Mesendoderm (in vitro differentiated cells): ENCODE results near the gene KCNJ9.
A peak's percentile ranks its signal among the peaks of the same experiment; 100 is the strongest.

ENCODE experiments used
- DNase-seq: peaks from one replicate; pipeline ENCODE4 v3.0.0; 2013
- H2AK5ac ChIP-seq: 2 replicates; pipeline ENCODE4 v1.6.1; 2013; ENCODE audit warnings: low read length, inconsistent platforms
- H2BK120ac ChIP-seq: 2 replicates; pipeline ENCODE4 v1.6.1; 2013; ENCODE audit warnings: low read depth, mild to moderate bottlenecking, low read length, moderate library complexity, mixed read lengths
- H2BK15ac ChIP-seq: replicated peaks from 2 replicates; pipeline ENCODE4 v1.6.1; 2013; ENCODE audit warnings: low read depth, mild to moderate bottlenecking, moderate library complexity
- H2BK5ac ChIP-seq: 2 replicates; pipeline ENCODE4 v1.6.1; 2013; ENCODE audit warnings: low read length, inconsistent platforms
- H3K18ac ChIP-seq: 2 replicates; pipeline ENCODE4 v1.6.1; 2013; ENCODE audit warnings: mild to moderate bottlenecking, low read length, mixed read lengths
- H3K23ac ChIP-seq: one replicate; pipeline ENCODE4 v1.6.1; 2013; ENCODE audit warnings: low read length
- H3K27ac ChIP-seq: 2 replicates; pipeline ENCODE4 v1.5.1; 2013; ENCODE audit warnings: low read depth, mild to moderate bottlenecking, inconsistent platforms, low read length, moderate library complexity
- H3K27me3 ChIP-seq: 2 replicates; pipeline ENCODE4 v1.6.1; 2013; ENCODE audit warnings: low read length, control low read depth, mild to moderate bottlenecking, inconsistent platforms; ENCODE audit not compliant: insufficient read depth, poor library complexity
- H3K36me3 ChIP-seq: 2 replicates; pipeline ENCODE4 v1.6.1; 2013; ENCODE audit warnings: low read length, inconsistent platforms; ENCODE audit not compliant: control insufficient read depth, insufficient read depth
- H3K4ac ChIP-seq: one replicate; pipeline ENCODE4 v1.6.1; 2013; ENCODE audit warnings: low read depth, mild to moderate bottlenecking, low read length, moderate library complexity
- H3K4me1 ChIP-seq: 2 replicates; pipeline ENCODE4 v1.6.1; 2013; ENCODE audit warnings: low read depth, low read length, inconsistent platforms; ENCODE audit not compliant: control insufficient read depth
- H3K4me2 ChIP-seq: 2 replicates; pipeline ENCODE4 v1.6.1; 2013; ENCODE audit warnings: low read length
- H3K4me3 ChIP-seq: 2 replicates; pipeline ENCODE4 v1.5.1; 2013; ENCODE audit warnings: mild to moderate bottlenecking, low read length
- H3K56ac ChIP-seq: one replicate; pipeline ENCODE4 v1.6.1; 2013; ENCODE audit warnings: low read length
- H3K79me1 ChIP-seq: 2 replicates; pipeline ENCODE4 v1.6.1; 2013; ENCODE audit warnings: low read length, inconsistent platforms
- H3K79me2 ChIP-seq: 2 replicates; pipeline ENCODE4 v1.6.1; 2013; ENCODE audit warnings: mild to moderate bottlenecking, low read length; ENCODE audit not compliant: control insufficient read depth, insufficient read depth
- H3K9ac ChIP-seq: 2 replicates; pipeline ENCODE4 v1.6.1; 2013; ENCODE audit warnings: low read length, inconsistent platforms
- H4K5ac ChIP-seq: one replicate; pipeline ENCODE4 v1.6.1; 2013; ENCODE audit warnings: low read length
- H4K8ac ChIP-seq: one replicate; pipeline ENCODE4 v1.6.1; 2013; ENCODE audit warnings: low read depth, mild to moderate bottlenecking, control low read depth, low read length, moderate library complexity
- WGBS: extraction: QIAGEN DNeasy Blood & Tissue Kit; methylation state at CpG from one replicate; pipeline ENCODE4 v1.1.7; 2013; ENCODE audit warnings: low lambda C conversion rate, missing lambda C conversion rate; ENCODE audit not compliant: insufficient coverage; ENCODE audit errors: extremely low coverage; 5-methylcytosine and 5-hydroxymethylcytosine counted together

KCNJ9 gene

GRCh38 chr1:160080381-160081100, 797 bp upstream of the KCNJ9 start:
- no peak for DNase-seq
- Histone ChIP-seq H2BK120ac (no peak overlapping the region), H2BK15ac (no peak overlapping the region), H3K9ac (no peak overlapping the region), H3K27ac (no peak overlapping the region), H3K36me3 (no peaks in the 10 kb centered on the region), H2BK5ac (no peak overlapping the region), H3K18ac (no peak overlapping the region), H3K79me2 (no peaks in the 10 kb centered on the region), H3K4me2 (no peak overlapping the region), H3K4me3 (no peak overlapping the region), H3K27me3 (peaks cover 3% of the 10 kb centered on the region), H3K79me1 (no peaks in the 10 kb centered on the region), H3K4me1 (no peaks in the 10 kb centered on the region), H3K4ac (no peak overlapping the region), H2AK5ac (no peak overlapping the region), H3K56ac (no peak overlapping the region), H4K5ac (no peak overlapping the region), H3K23ac (no peak overlapping the region), H4K8ac (no peak overlapping the region)
- no CpG with 5 or more reads among the region's 6 CpGs for WGBS

GRCh38 chr1:160082487-160082886, 1.1 kb downstream of the KCNJ9 start:
- Histone ChIP-seq H4K5ac (no peak overlapping the region), H2AK5ac (no peak overlapping the region), H3K18ac (no peak overlapping the region), H3K9ac (no peak overlapping the region), H3K4me2 (no peak overlapping the region), H3K27ac (no peak overlapping the region), H3K36me3 (no peaks in the 10 kb centered on the region), H2BK5ac (no peak overlapping the region), H3K79me2 (no peaks in the 10 kb centered on the region), H3K56ac (no peak overlapping the region), H4K8ac (no peak overlapping the region), H3K23ac (no peak overlapping the region), H3K4ac (no peak overlapping the region), H3K79me1 (no peaks in the 10 kb centered on the region), H3K4me3 (no peak overlapping the region), H3K4me1 (no peaks in the 10 kb centered on the region), H3K27me3 (peaks cover 3% of the 10 kb centered on the region), H2BK15ac (no peak overlapping the region), H2BK120ac (no peak overlapping the region)
- no peak for DNase-seq
- no CpG with 5 or more reads among the region's 2 CpGs for WGBS

- Histone ChIP-seq H2AK5ac (no peak overlapping the region), H2BK120ac (no peak overlapping the region), H3K4me2 (no peak overlapping the region), H2BK5ac (no peak overlapping the region), H2BK15ac (no peak overlapping the region), H3K36me3 (no peaks in the 10 kb centered on the region), H3K9ac (no peak overlapping the region), H3K23ac (no peak overlapping the region), H3K79me1 (no peaks in the 10 kb centered on the region), H3K27me3 (peaks cover 3% of the 10 kb centered on the region), H3K18ac (no peak overlapping the region), H3K4ac (no peak overlapping the region), H4K8ac (no peak overlapping the region), H3K4me1 (no peaks in the 10 kb centered on the region), H3K4me3 (no peak overlapping the region), H3K79me2 (no peaks in the 10 kb centered on the region), H4K5ac (no peak overlapping the region), H3K27ac (no peak overlapping the region), H3K56ac (no peak overlapping the region)
- no CpG with 5 or more reads among the region's 3 CpGs for WGBS
- DNase-seq: no peak
These were observed 1.6 kb downstream of the KCNJ9 start for GRCh38 chr1:160082926-160083325.

GRCh38 chr1:160083968-160084770, 2.8 kb downstream of the KCNJ9 start:
- Histone ChIP-seq H3K27ac (no peak overlapping the region), H3K36me3 (no peaks in the 10 kb centered on the region), H3K56ac (peak overlapping the region; percentile 82), H3K4me2 (peak overlapping the region; percentile 75), H3K23ac (no peak overlapping the region), H2BK5ac (no peak overlapping the region), H4K8ac (no peak overlapping the region), H3K27me3 (peaks cover 3% of the 10 kb centered on the region), H3K4me1 (no peaks in the 10 kb centered on the region), H3K18ac (no peak overlapping the region), H3K79me1 (no peaks in the 10 kb centered on the region), H3K4ac (no peak overlapping the region), H3K79me2 (no peaks in the 10 kb centered on the region), H3K4me3 (no peak overlapping the region), H2BK15ac (no peak overlapping the region), H2AK5ac (no peak overlapping the region), H3K9ac (peak overlapping the region; percentile 53), H4K5ac (no peak overlapping the region), H2BK120ac (no peak overlapping the region)
- DNase-seq: peak; percentile 88
- no CpG with 5 or more reads among the region's 96 CpGs for WGBS

- no peak for DNase-seq
- no peaks in the 10 kb centered on the region for H3K4me1 ChIP-seq
- no peak overlapping the region for H2BK120ac ChIP-seq
- H3K9ac ChIP-seq: no peak overlapping the region
- H3K23ac ChIP-seq: no peak overlapping the region
- no peak overlapping the region for H2BK5ac ChIP-seq
- H3K27me3 ChIP-seq: peaks cover 3% of the 10 kb centered on the region
- H3K4me2 ChIP-seq: no peak overlapping the region
- H3K36me3 ChIP-seq: no peaks in the 10 kb centered on the region
- H4K8ac ChIP-seq: no peak overlapping the region
- no peak overlapping the region for H3K27ac ChIP-seq
- no peak overlapping the region for H2BK15ac ChIP-seq
- no peak overlapping the region for H4K5ac ChIP-seq
- H3K79me2 ChIP-seq: no peaks in the 10 kb centered on the region
- no peak overlapping the region for H3K56ac ChIP-seq
- no peak overlapping the region for H3K4ac ChIP-seq
- H3K79me1 ChIP-seq: no peaks in the 10 kb centered on the region
- H3K18ac ChIP-seq: no peak overlapping the region
- WGBS: no CpG with 5 or more reads among the region's 30 CpGs
- H3K4me3 ChIP-seq: no peak overlapping the region
- H2AK5ac ChIP-seq: no peak overlapping the region
These were observed 3.5 kb downstream of the KCNJ9 start for GRCh38 chr1:160084771-160085321.
